Renal pelvis (tissue), 4 donors: ENCODE data around the gene FAM53B. TPM values are rescaled to one million over a fixed set of nuclear protein-coding genes. Genes with fewer than 3 reads are reported as not detected.

Source experiments
- DNase-seq: peaks from one replicate; pipeline ENCODE4 v3.0.0-alpha.2; 2013
- polyA plus RNA-seq, 3 donors: library from polyadenylated mRNA; unstranded; fragments of 120-200 nt; gene quantifications; one replicate each; pipeline ENCODE4 v1.2.1, GENCODE V29; 2013; ENCODE audit not compliant: insufficient read length in 3 of 3

Gene FAM53B
- polyA plus RNA-seq, 3 donors, result 24.9 to 30.9 (median 29.1) TPM

DNA sequence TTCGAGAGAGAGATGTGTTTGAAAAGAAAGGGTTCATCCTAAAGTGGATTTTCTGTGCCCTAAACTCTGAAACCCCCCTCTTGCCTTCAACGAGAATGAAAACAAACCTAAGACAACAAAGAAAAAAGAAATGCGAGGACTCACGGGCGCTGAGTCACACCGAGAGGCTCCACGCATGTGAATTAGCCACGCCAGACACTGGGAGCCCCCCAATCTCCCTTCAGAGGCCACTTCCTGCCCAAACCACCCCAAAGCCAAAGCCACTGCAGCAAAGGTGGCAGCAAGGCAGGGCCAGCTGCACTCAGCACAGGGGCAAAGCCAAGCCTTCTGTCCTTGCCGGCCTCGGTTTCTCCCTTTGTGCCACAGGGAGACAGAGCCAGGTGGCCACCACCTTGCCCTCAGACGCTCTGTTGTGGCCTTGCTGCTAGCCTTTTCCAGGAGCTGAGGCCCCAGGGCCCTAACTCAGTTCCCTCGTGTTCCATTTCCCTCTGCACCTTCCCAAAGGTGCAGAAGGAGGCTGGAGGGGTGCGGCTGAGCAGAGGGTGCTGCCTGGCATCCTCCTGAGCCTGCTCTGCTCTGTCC, 93.3 kb downstream of the FAM53B start:
- DNase-seq, result no peak

DNA sequence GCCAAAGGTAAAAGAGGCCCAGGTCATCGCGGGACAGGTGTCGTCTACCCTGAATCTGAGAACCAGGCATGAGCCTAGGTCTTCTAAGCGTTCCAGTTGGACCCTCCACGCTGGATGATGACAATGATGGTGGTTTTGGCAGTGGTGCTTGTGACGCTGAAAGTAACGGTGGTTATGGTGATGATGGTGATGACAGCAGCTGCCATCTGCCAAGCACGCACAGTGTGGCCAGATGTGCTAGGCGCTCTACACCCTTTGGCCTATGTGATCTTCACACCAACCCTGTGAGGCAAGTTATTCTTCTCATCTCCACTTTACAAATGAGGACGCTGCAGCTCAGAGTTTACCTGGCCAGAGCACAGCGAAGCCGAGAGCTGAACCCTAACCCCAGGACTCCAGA, 93.9 kb downstream of the FAM53B start:
- DNase-seq, result no peak

DNA sequence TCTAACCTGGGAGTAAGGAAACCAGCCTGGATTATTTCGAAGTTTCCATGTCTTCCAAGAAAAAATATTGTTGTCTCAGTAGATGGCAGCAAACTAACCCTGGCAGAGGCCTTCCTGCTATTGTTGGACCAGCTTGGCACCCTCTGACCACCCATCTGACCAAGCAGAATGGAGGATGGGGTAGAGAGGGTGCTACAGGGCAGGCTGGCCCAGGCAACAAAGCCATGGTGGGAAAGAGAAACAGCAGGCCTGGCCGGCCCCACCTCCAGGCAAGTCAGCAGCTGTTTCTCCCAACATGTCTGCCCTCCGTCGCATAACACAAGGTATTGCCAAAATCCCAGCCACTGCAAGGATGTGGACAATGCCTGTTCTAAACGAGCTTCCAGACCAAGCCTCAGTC, 95.0 kb downstream of the FAM53B start:
- DNase-seq, result no peak

DNA sequence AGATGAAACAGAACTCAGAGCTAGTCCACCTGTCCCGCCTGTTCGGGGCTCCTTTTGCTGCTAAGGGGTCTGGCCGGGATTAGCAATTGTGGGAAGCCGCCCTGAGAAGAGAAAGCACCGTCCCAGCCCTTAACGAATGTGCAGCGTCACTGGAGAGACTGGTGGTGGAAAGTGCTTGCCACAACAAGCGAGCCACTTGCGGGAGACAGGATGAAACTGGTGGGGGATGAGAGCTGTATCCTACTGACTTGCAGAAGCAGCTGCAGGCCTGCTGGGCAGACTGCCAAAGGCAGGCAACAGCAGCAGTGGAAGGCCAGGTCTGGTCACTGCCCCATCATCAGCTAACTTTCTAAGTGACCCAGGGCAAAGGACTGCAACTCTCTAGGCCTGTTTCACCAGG, 95.4 kb downstream of the FAM53B start:
- DNase-seq, result peak; percentile 51

DNA sequence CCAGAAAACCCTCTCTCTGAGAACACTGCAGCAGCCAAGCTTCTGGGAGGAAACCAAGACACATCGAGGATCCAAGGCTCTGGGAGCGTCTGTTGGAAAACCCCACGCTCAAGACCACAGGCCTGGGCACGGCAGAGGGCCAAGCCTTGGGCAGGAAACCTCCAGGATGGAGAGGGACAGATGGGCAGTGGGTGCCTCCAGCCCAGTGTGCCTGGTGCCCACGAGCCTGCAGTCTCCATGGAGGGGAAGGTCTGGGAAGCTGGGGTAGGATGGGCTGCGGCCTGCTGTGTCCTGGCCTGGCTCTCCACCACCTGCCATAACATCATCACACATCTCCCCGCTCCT, 96.1 kb downstream of the FAM53B start:
- no peak for DNase-seq

DNA sequence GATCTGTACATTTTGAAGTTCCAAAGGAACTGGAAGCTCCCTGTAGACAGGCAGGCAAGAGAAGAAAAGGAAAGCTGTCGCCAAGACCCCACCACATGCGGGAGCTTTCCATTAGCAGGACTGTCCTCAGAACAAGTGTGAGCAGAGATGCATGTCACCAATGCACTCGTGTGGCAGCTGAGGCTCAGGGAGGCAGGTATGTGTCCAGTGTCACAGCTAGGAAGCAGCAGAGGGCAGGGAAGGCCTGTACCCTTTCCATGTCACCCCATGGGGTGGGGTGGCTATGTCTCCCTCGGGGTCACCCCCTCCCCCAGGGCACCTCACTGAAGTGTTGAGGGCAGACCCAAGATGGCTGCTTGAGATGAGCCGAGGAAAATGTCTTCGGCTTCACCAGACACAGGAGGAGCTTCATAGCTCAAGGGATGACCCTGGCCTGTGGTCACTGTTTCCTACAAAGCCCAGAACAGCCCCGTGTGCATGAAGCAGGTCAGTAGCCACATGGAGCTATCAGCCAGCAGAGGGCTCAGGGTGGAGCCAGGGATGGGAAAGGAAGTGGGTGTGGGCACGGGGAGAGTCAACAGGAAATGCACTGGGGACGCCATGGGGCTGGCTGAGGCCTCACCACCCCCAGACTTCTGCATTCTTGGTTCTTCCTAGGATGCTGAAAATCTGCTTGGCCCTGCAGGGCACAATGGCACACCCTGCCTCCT, 96.6 kb downstream of the FAM53B start:
- no peak for DNase-seq

DNA sequence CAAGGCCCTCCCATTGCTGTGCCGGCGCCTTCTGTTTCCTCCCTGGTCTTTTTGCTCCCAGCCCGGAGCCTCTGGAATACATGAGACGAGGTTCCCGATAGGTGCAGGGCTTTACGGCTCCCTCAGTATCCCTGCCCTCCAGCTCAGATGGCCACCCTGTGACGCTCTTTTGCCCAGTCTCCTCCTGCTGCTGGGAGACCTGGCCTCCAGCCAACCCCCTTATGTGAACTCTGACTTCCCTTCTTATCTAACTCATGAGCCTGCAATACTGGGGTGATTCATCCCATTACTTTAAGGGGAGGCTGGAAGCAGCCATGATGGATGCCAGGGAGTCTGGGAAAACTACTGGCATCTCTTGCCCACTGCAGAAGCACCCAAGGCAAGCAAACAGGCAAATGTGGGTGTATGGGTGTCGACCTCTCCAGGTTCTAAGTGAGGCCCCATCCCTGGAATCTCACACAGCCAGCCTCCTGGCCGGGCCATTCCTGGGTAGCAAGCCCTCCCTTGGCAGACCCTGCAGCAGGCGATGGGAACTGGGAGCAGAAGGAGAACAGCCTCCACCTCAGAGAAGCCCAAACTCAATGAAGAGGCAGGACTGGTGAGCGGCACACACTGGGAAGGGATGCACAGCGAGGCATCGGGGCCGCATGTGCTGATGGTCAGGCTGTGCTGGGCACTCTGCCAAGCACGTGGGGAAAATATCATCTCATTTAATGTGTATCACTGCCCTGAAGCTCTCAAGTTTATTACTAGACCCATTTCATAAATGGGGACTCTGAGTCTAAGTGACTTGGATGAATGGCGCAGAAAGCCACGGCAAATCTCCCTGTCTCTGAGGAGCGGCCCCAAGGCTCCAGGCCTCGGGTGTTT, 97.5 kb downstream of the FAM53B start:
- DNase-seq, result no peak

DNA sequence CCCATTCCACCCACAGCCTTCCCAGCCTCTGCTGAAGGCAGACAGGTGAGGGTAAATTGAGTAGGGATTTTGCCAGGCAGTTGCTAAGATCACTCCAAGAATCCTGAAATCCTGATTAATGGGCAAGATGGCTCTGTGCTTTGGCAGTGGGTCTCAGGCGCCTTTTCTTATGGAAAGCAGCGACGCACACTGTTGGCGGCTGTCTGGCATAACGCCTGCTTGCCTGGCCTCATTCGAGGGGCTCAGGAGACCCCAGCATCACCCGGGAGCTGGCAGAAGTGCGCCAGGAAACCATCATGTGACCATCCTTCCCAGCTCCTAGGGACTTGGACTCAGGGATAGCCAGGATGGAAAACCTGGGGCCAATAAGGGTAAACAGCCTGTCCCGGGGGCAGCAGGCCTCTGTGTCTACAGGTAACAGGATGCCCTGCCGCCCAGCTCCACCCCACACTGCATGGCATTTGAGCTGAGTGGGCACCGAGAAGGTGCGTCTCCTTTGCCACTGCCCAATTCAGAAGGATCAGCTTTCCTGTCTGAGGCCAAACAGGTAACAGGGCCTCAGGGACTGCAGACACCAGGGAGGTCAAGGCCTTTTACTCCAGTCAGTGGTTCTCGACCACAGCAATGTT, 98.6 kb downstream of the FAM53B start:
- no peak for DNase-seq

DNA sequence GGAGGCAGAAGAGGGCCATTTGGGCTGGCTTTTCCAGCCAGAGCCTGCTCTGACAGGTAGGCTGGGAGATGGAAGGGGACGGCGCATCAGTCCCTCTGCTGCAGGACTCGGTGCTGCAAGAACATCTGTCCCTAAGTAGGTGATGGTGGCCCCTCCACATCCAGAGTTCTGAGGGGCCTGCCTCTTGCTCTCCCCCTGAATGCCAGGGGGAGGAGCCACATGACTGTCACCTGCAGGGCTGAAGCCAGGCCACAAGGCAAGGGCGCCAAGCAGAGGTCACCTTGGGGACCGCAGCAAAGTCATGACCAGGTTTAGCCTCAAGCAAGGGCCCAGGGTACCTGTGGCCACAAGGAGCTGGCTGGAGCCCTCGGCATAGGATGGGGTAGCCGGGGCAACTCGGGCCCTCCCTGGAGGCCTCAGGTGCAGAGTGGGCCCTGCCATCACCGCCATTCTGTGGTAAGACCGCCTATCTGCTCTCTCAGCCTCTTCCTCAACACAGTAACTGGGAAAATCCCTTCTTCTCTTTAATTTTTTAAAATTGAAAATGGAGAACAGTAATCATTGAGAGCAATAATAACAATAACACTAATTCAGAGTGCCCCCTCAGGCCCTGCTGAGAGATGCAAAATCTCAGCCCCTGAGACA, 99.3 kb downstream of the FAM53B start:
- DNase-seq, result no peak

DNA sequence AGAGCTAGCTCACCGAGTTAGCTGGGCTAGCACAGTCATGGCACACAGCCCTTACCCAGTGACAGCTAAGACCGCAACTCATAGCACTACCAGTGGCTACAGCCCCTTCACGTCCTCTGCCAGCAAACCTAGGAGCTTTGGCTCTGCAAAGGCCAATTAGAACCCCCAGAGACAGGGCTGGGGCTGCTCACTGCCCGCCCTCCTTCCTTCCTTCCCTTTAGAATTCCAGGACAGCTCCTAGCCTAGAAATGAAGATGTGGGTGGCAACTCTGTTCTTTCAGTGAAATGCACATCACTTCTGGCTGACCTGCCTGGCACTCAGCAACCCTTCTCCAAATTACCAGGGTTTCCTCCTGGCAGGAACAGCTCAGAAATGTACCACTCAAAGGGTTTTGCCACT, 99.9 kb downstream of the FAM53B start:
- no peak for DNase-seq

DNA sequence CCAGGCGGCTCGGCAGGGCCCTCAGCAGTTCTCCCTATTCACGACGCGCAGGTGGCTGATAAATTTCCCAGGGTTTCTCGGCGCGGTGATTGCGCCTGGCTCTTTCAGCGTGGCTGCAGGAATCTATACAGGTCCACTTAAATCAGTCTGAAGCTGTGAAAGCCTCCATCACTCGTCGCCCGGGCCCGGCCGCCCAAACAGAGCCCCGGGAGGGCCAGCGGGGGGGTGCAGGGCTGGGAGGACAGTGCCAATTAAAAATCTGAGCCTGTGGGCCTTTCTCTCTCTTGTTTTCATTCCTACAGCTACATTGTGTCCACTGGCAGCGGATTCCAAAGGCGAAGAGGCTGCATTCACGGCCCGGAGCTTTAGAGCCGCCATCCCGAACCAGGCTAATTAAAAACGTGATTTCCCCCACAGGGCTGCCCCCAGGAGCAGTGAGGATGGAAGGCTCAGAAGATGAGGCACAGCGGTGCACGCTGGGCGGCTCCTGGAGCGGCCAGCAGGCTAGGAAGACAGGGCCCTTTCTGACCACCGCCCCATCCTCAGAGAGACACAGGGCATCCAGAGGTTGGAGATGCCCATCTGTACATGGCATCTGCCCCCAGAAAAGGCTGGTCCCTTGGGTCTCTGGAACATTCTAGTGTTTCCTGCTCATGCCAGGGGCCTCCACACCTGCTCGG, 100.7 kb downstream of the FAM53B start:
- DNase-seq, result no peak

DNA sequence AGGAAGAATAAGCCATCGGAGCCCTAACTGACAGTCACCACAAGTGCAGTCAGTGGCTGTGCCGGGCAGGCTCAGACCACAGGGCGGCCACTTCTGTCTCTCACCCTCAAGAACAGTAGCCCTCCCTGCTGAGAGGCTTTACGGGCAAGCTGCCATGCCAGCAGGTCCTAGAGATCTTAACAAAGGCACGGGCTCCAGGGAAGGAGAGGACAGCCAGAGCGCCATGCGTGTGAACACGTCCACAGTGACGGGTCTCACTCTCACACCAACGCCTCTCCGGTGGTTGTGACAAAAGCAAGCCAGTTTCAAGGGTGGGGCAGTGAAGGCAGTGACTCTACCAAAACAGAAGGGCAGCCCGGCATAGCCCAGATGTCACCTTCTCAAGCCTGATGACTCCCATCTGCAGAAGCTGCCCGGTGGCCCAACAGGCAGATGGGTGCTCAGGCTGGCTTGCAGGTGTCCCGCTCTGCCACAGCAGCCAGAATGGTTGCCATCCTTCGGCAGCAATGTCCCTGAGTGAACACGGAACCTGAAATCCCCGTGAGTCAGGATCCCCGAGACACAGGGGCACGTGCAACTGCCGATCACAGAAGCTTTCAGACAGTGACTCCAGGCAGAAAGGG, 102.0 kb downstream of the FAM53B start:
- DNase-seq, result no peak

DNA sequence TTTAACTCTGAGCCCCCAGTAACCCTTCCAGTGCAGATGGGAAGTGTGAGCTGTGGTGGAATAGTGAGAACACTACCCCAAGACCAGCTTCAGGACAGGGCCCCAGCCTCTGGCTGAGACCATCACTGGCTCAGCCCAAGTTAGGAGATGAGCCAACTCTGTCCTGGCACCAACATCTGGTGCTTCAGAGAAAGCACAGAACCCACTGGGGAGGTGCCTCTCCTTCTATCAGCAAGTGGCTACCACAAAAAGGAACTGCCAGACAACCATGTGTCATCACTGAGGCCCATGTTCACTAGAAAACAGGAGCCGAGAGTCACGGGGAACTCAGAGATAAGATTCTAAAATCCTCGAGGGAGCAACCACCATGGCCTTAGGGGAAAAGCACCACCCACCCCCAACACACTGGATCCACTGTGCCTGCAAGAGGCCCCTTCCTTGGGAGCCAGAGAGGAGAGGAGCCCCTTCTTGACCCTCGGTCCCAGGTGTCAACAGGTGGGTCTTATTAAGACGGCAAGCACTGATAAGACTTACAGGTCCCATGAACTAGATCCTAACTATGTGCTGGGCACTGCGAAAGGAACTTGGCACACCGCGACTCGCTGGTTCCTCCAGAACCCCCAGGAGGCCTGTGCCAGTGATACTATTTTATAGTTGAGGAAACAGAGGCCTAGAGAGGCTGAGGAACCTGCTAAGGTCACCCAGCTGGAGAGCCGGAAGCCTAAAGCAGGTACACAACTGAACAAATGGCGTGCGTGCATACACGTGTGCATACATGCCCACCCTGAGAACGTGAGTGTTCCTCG, 102.7 kb downstream of the FAM53B start:
- no peak for DNase-seq

DNA sequence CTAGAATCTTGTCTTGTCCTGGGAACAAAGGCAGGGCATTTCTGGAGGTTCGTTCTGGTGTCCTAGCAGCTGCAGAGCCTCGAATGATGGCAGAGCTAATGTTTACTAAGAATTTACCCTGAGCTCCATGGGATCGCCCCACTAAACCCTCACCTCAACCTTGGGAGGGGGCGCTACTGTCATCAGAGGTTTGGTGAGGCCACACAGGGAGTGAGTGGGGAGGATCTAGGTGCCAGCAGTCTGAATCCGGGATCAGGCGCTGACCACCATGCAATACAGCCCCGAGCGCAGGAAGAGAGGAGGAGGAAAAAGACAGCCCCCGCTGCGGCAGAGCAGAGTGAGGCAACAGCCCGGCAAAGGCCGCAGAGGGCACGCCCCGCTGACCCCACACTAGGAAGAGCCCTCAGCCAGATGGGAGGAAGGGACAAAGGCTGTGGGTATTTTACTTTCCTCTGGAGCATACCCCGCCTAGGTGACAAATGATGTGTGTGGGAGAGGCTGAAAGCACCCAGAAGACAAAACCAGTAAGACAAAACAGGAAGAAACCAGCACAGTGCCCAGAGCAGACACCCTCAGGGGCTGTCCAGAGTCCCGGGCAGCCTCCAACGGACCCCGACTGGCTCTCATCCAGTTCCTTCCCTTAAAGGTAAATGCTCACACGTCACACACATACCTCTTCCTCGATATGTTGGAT, 103.5 kb downstream of the FAM53B start:
- no peak for DNase-seq

DNA sequence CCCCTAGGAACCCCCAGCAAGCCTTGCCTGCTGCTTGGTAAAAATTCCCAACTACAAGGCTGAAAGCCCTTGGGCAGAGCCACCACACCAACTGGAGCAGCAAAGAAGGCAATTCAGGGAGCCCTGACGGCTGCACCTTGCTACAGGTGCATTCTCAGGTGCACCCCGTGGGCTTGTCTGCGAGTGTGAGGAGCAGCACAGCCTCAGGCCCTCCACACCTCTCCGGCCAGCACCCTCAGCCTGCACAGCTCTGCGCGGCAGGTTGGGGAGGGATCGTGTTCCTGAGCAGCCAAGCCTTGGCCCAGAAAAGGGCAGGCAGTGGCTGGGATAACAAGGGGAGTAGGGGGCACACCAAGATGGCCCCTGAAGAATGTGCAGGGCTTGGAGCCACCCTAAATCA, 104.1 kb downstream of the FAM53B start:
- no peak for DNase-seq

DNA sequence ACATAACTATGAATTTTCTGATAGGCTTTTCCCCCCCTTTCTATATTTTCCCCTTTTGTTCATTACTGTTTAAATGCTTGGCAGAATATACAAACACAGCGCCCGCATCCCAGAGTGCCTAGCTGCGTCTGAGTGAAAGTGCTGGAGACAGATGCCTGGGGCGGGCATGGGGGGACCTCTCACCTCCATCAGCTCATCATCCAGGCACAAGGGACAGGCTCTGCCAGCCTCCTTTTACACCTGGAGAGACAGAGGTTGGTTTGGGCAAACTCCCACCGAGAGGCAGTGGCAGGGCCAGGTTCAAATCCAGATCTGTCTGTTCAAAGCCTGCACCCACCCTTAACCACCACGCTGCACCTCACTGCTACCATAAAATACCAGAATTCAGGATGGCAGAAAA, 104.5 kb downstream of the FAM53B start:
- DNase-seq, result no peak

DNA sequence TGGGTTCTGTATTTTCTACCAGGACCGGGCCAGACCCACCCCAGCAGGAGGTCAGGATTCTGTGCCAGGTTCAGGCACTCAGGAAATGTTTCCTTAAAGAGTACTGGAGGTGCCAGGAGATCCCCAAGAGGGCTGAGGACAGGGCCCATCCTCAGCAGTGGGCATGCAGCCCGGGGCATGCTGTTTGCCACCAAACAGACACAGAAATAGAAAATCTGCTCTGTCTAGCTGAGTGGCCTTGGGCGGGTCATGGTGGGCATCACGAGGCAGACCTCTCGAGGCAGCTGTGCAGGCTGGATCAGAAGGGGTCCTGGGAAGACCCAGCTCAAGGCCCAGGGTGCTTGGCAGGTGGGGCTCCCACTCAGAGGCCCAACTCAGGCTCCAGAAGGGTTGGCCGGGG, 105.0 kb downstream of the FAM53B start:
- no peak for DNase-seq

DNA sequence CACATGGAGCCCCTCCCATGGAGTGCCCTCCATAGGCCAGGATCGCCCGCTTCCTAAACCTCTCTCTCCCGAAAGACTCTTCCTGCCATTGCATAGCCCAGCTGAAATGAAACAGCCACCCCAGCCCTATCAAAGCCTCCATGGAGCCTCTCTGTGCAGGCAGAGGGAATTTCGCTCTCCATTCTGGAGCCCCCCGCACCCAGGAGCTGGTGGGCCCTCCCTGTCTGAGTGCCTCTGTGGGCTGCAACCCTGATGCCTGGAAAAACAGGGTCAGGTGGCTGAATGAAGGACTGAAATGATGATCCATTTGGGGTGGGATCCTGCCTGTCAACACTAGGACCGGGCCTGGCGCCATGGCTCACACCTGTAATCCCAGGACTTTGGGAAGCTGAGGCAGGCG, 106.4 kb downstream of the FAM53B start:
- DNase-seq, result no peak

DNA sequence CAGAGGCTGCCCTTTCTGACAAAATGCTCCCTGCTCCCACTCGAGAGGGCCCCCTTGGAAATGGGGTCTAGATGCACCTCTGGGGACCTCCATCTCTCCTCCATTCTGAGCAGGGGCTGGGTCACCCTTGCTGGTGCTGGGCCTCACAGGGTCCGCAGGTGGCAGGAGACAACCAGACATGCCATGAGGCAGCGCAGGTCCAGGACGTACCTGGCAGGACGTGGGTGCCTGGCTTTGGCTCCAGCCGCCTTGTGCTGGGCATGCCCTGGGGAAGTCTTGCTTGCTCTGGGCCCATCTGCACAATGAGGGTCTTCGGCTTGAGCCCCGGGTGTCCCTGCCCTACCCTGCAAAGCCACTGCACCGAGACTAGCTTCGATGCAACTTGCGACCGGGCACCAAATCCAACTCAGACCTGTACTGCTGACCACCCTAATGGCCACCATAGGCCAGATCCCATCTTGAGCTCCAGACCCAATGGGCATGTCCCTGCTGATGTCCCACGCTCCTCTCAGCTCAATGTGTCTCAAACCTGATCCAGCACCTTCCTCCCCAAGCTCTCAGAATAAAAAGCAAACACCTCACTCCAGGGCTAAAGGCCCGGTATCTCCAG, 107.0 kb downstream of the FAM53B start:
- DNase-seq, result no peak
